GM23248 (cell line): ENCODE data around the gene NPY5R. TPM values are rescaled to one million over a fixed set of nuclear protein-coding genes. Genes with fewer than 3 reads are reported as not detected.

Source experiments
- DNase-seq: peaks from one replicate; pipeline ENCODE4 v3.0.0-alpha.2; 2015
- H2AFZ ChIP-seq: fragments of 200-600 bp; sonication (generic); 2 replicates; pipeline ENCODE4 v1.6.1; 2016; ENCODE audit warnings: antibody characterized with exemption
- H3F3A ChIP-seq: fragments of 200-600 bp; sonication (generic); 2 replicates; pipeline ENCODE4 v1.6.1; 2016; ENCODE audit warnings: mild to moderate bottlenecking, antibody characterized with exemption, mixed run types; ENCODE audit not compliant: insufficient read depth
- H3K27ac ChIP-seq: fragments of 200-600 bp; sonication (generic); 2 replicates; pipeline ENCODE4 v1.5.1; 2016; ENCODE audit warnings: mild to moderate bottlenecking
- H3K27me3 ChIP-seq: fragments of 200-600 bp; sonication (generic); replicated peaks from 2 replicates; pipeline ENCODE4 v1.6.1; 2016; ENCODE audit warnings: mild to moderate bottlenecking; ENCODE audit not compliant: insufficient read depth
- H3K36me3 ChIP-seq: fragments of 200-600 bp; sonication (generic); 2 replicates; pipeline ENCODE4 v1.6.1; 2016; ENCODE audit warnings: low read depth, mild to moderate bottlenecking
- H3K4me1 ChIP-seq: fragments of 200-600 bp; sonication (generic); 2 replicates; pipeline ENCODE4 v1.6.1; 2016; ENCODE audit warnings: mild to moderate bottlenecking; ENCODE audit not compliant: insufficient read depth
- H3K4me2 ChIP-seq: fragments of 200-600 bp; sonication (generic); one replicate; pipeline ENCODE4 v1.6.1; 2016; ENCODE audit warnings: mild to moderate bottlenecking; ENCODE audit not compliant: unreplicated experiment
- H3K4me3 ChIP-seq: fragments of 200-600 bp; sonication (generic); 2 replicates; pipeline ENCODE4 v1.5.1; 2016; ENCODE audit warnings: mild to moderate bottlenecking
- H3K79me2 ChIP-seq: fragments of 200-600 bp; sonication (generic); 2 replicates; pipeline ENCODE4 v1.6.1; 2016; ENCODE audit warnings: mild to moderate bottlenecking; ENCODE audit not compliant: insufficient read depth
- H3K9ac ChIP-seq: fragments of 200-600 bp; sonication (generic); 2 replicates; pipeline ENCODE4 v1.6.1; 2016; ENCODE audit warnings: mild to moderate bottlenecking
- H3K9me2 ChIP-seq: fragments of 200-600 bp; sonication (generic); 2 replicates; pipeline ENCODE4 v1.6.1; 2016; ENCODE audit warnings: mixed run types, mild to moderate bottlenecking, moderate library complexity; ENCODE audit not compliant: insufficient read depth
- H3K9me3 ChIP-seq: fragments of 200-600 bp; sonication (generic); one replicate; pipeline ENCODE4 v1.6.1; 2017; ENCODE audit warnings: low read depth
- H4K20me1 ChIP-seq: fragments of 200-600 bp; sonication (generic); 2 replicates; pipeline ENCODE4 v1.6.0; 2016; ENCODE audit not compliant: insufficient read depth
- EZH2 ChIP-seq: fragments of 200-600 bp; sonication (generic); IDR thresholded peaks from 2 replicates; pipeline ENCODE4 v1.6.1; 2018; ENCODE audit warnings: antibody characterized with exemption, mild to moderate bottlenecking; ENCODE audit not compliant: insufficient read depth, poor library complexity, severe bottlenecking
- EZH2phosphoT487 ChIP-seq: fragments of 200-600 bp; sonication (generic); IDR thresholded peaks from 2 replicates; pipeline ENCODE4 v1.6.1; 2018; ENCODE audit warnings: antibody characterized with exemption, moderate library complexity, mild to moderate bottlenecking, low read depth; ENCODE audit not compliant: insufficient read depth
- WGBS, 2 experiments: methylation state at CpG; one replicate each; pipeline ENCODE4 v1.1.6; 2015 to 2017; ENCODE audit warnings: low lambda C conversion rate in 2 of 2, low coverage in 1 of 2; ENCODE audit errors: missing lambda C conversion rate in 2 of 2; 5-methylcytosine and 5-hydroxymethylcytosine counted together
- in situ Hi-C: fragments of 300-500 bp; cut with MboI; formaldehyde crosslinking; loops from 2 replicates; pipeline ENCODE4 v1.15.0; 2020
- polyA plus RNA-seq: library from polyadenylated mRNA; unstranded; fragments of >200 nt; fragmentation: Nextera tagmentation; extraction: Ambion mirVana; gene quantifications from 2 replicates; pipeline ENCODE4 v1.2.1, GENCODE V29; 2016
- total RNA-seq: library from RNA; depleted of rRNA; stranded (reverse); fragments of >200 nt; shearing (Covaris generic); gene quantifications from 2 replicates; pipeline ENCODE4 v1.2.3, GENCODE V29; 2014

NPY5R gene
- total and polyA plus RNA-seq, 2 experiments from 2014 or later = not detected

GRCh38 chr4:163332526-163333406, 10.9 kb upstream of the NPY5R start, which contains the start of gene NPY1R:
Gene NPY1R (minus strand): TSS chr4:163332596. CDS start chr4:163326554, 6,042 bp downstream.
- H3K4me3 ChIP-seq = peak within 1 kb of the TSS; percentile 81
- peak; percentile 87 for DNase-seq
- in situ Hi-C loops = no loop called here
- H3K79me2 ChIP-seq = no peaks in the 10 kb centered on the region
- no peaks in the 10 kb centered on the region for H3K9me2 ChIP-seq
- WGBS, 2 experiments = 1% methylated on average over 36 of the region's 36 CpGs
- H3K27me3 ChIP-seq = peaks cover 38% of the 10 kb centered on the region
- no peaks in the 10 kb centered on the region for H3F3A ChIP-seq
- H3K9me3 ChIP-seq = no peaks in the 10 kb centered on the region
- H3K4me2 ChIP-seq = peak within 1 kb of the TSS; percentile 88
- no peak within 1 kb of the TSS for H3K27ac ChIP-seq
- no peaks in the 10 kb centered on the region for H3K4me1 ChIP-seq
- H3K9ac ChIP-seq = peak within 1 kb of the TSS; percentile 48; the same call in 1 of the 2 replicates
- no peaks in the 10 kb centered on the region for H3K36me3 ChIP-seq
- H2AFZ ChIP-seq = peak within 1 kb of the TSS; percentile 94
- no peak for TF ChIP-seq EZH2
- no peak for TF ChIP-seq EZH2phosphoT487
- H4K20me1 ChIP-seq = no peaks in the 10 kb centered on the region

DNA sequence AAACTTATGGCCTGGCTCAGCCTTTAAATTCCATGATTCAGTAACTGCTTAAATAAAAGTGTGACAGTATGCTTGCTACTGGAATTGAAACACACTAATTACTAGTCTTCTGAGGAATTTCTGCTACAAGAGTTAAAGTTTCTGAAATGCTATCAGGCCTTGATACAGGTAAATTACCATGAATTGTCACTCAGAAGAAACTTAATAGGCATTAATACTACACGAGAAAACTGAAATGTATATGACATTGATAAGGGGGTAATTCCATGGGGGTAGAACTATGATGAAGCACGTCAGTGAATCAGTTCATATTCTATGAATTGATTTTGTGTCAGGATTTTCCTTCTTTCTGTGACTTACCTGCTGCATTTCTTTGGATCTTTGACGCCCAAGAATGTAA, 8.3 kb upstream of the NPY5R start:
- H3F3A ChIP-seq = no peaks in the 10 kb centered on the region
- 10 to 15% methylated on average over 3 of the region's 3 CpGs for WGBS, 2 experiments
- no peak overlapping the region for H3K4me2 ChIP-seq
- H3K9ac ChIP-seq = no peak overlapping the region
- DNase-seq = no peak
- no peaks in the 10 kb centered on the region for H3K9me2 ChIP-seq
- no peak overlapping the region for H2AFZ ChIP-seq
- H4K20me1 ChIP-seq = no peaks in the 10 kb centered on the region
- H3K36me3 ChIP-seq = no peaks in the 10 kb centered on the region
- no peaks in the 10 kb centered on the region for H3K79me2 ChIP-seq
- no peak overlapping the region for H3K27ac ChIP-seq
- H3K4me3 ChIP-seq = no peak overlapping the region
- H3K27me3 ChIP-seq = peaks cover 21% of the 10 kb centered on the region
- in situ Hi-C loops = no loop called here
- no peaks in the 10 kb centered on the region for H3K4me1 ChIP-seq
- TF ChIP-seq EZH2 (no peak), EZH2phosphoT487 (no peak)
- no peaks in the 10 kb centered on the region for H3K9me3 ChIP-seq

DNA sequence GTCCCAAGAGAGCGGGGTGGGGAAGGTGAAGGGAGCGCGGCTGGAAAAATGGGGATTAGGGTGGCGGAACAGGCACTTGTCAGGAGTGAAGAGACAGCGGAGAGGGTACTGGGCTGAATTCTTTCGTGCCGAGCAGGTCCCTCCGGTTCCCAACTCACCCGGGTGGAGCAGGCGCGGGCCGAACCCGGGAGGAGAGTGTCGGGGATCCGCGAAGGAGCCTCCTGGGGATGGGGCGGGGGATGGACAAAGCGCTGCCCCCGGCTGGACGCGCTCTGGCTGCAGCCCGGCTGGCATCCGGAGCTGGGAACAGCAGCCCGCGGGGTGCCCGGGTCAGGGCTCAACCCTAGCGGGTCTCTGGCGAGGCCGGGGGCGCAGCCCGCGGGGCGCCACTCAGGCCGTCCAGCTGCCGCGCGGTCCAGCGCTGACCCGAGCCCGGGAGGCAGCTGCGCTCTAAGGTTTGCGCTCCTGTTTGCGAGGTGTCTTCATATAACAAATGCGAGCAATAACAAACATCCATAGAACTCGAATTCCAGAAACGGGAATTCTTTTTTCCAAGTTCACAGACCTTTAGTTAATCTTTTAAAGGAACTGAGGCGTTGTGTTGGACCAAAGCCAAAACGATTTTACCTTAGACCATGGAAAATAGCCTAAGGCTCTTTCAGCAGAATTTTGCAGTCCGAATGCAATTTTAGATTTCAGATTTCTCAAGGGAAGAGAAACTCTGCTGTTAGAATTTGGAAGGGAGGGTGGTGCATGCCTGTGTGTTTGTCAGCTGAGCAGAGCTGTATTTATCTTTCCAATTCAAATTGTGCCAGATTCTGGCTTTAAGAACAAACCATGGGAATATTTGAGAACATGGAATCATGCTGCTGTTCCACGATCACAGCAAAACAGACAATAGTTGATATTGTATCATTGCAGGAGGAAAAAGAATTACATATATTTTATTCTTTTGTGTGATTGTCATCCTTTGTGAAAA, 744 bp downstream of the NPY5R start:
- in situ Hi-C loops = no loop called here
- WGBS, 2 experiments = 4 to 5% methylated on average over 27 to 42 of the region's 50 CpGs
- no peak overlapping the region for H2AFZ ChIP-seq
- no peaks in the 10 kb centered on the region for H3F3A ChIP-seq
- TF ChIP-seq EZH2 = peak; percentile 68
- 0 out of 2 replicates have a peak, but pooled peaks have one; percentile 9 for TF ChIP-seq EZH2phosphoT487
- no peaks in the 10 kb centered on the region for H3K36me3 ChIP-seq
- no peak overlapping the region for H3K9ac ChIP-seq
- no peaks in the 10 kb centered on the region for H3K79me2 ChIP-seq
- H3K4me1 ChIP-seq = no peaks in the 10 kb centered on the region
- no peak overlapping the region for H3K4me2 ChIP-seq
- peaks cover 42% of the 10 kb centered on the region for H3K27me3 ChIP-seq
- no peak overlapping the region for H3K27ac ChIP-seq
- no peak for DNase-seq
- no peaks in the 10 kb centered on the region for H3K9me2 ChIP-seq
- H3K9me3 ChIP-seq = no peaks in the 10 kb centered on the region
- H4K20me1 ChIP-seq = no peaks in the 10 kb centered on the region
- H3K4me3 ChIP-seq = no peak overlapping the region

DNA sequence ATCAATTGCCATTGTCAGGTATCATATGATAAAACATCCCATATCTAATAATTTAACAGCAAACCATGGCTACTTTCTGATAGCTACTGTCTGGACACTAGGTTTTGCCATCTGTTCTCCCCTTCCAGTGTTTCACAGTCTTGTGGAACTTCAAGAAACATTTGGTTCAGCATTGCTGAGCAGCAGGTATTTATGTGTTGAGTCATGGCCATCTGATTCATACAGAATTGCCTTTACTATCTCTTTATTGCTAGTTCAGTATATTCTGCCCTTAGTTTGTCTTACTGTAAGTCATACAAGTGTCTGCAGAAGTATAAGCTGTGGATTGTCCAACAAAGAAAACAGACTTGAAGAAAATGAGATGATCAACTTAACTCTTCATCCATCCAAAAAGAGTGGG, 7.0 kb downstream of the NPY5R start:
- Histone ChIP-seq H3K4me3 (no peak overlapping the region), H3K9me3 (no peaks in the 10 kb centered on the region), H4K20me1 (no peaks in the 10 kb centered on the region), H3K27me3 (no peaks in the 10 kb centered on the region), H3F3A (no peaks in the 10 kb centered on the region), H2AFZ (no peak overlapping the region), H3K4me1 (no peaks in the 10 kb centered on the region), H3K9me2 (no peaks in the 10 kb centered on the region), H3K9ac (no peak overlapping the region), H3K4me2 (no peak overlapping the region), H3K27ac (no peak overlapping the region), H3K36me3 (no peaks in the 10 kb centered on the region), H3K79me2 (no peaks in the 10 kb centered on the region)
- in situ Hi-C loops = no loop called here
- no peak for DNase-seq
- no peak for TF ChIP-seq EZH2phosphoT487
- TF ChIP-seq EZH2 = no peak
